Liver (tissue), 3 donors: ENCODE data around the gene WWOX.

Experiments
- HNF4G ChIP-seq: IDR thresholded peaks from 2 replicates; pipeline ENCODE4 v1.6.1; 2016; ENCODE audit warnings: antibody characterized with exemption
- RAD21 ChIP-seq, 2 donors: IDR thresholded peaks; 2 replicates each; pipeline ENCODE4 v1.6.1; 2016; ENCODE audit warnings: antibody characterized with exemption in 2 of 2, mild to moderate bottlenecking in 2 of 2
- RXRA ChIP-seq, 2 donors: IDR thresholded peaks; 2 replicates each; pipeline ENCODE4 v1.6.1; 2017 to 2018; ENCODE audit warnings: antibody characterized with exemption in 2 of 2, mild to moderate bottlenecking in 1 of 2
- SP1 ChIP-seq: IDR thresholded peaks from 2 replicates; pipeline ENCODE4 v1.6.1; 2018; ENCODE audit warnings: antibody characterized with exemption, mild to moderate bottlenecking
- TAF1 ChIP-seq: conservative IDR thresholded peaks from 2 replicates; pipeline ENCODE4 v1.6.1; 2016; ENCODE audit warnings: antibody characterized with exemption, mild to moderate bottlenecking
- YY1 ChIP-seq: IDR thresholded peaks from 2 replicates; pipeline ENCODE4 v1.6.1; 2016; ENCODE audit warnings: antibody characterized with exemption, mild to moderate bottlenecking
- TF ChIP-seq, protein P1 (sequence below): fragments of 150-350 bp; IDR thresholded peaks from 2 replicates; pipeline ENCODE4 v1.5.1; 2017; ENCODE audit warnings: improper control_type of control experiment, low read depth, low read length; ENCODE audit not compliant: missing input control
- TF ChIP-seq, protein P2 (sequence below): IDR thresholded peaks from 2 replicates; pipeline ENCODE4 v1.6.1; 2016; ENCODE audit warnings: antibody characterized with exemption
- TF ChIP-seq, protein P3 (sequence below): IDR thresholded peaks from 2 replicates; pipeline ENCODE4 v1.6.1; 2016; ENCODE audit warnings: antibody characterized with exemption
- donor health status: healthy.
- donor health status: healthy.

DNA sequence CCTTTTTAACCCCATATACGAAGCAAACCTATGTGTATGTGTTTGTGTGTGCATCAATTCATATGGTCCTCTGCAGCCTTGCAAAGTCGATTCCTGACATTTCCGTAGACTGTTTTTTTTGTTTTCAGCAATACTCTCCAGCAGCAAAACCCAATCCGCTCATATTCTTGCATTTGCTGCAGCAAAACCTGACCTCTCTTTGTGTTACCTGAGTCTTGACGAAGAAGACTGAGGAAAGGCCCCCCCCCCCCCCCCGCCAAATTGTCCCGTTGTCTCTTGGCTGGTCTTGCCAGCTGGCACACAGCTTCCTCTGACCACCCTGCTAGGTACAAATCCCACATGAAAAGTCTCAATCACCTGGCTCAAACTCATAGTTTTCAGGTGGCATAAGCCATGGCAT is 494.7 kb downstream of the WWOX start:
- TF ChIP-seq RAD21 (IDR thresholded peaks at IDR 0.05) (no peak), YY1 (no peak), HNF4G (no peak), SP1 (no peak), RXRA (IDR thresholded peaks at IDR 0.05) (no peak), TAF1 (no peak)
- TF ChIP-seq, protein P1, sequence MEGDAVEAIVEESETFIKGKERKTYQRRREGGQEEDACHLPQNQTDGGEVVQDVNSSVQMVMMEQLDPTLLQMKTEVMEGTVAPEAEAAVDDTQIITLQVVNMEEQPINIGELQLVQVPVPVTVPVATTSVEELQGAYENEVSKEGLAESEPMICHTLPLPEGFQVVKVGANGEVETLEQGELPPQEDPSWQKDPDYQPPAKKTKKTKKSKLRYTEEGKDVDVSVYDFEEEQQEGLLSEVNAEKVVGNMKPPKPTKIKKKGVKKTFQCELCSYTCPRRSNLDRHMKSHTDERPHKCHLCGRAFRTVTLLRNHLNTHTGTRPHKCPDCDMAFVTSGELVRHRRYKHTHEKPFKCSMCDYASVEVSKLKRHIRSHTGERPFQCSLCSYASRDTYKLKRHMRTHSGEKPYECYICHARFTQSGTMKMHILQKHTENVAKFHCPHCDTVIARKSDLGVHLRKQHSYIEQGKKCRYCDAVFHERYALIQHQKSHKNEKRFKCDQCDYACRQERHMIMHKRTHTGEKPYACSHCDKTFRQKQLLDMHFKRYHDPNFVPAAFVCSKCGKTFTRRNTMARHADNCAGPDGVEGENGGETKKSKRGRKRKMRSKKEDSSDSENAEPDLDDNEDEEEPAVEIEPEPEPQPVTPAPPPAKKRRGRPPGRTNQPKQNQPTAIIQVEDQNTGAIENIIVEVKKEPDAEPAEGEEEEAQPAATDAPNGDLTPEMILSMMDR = no peak
- TF ChIP-seq, protein P2, sequence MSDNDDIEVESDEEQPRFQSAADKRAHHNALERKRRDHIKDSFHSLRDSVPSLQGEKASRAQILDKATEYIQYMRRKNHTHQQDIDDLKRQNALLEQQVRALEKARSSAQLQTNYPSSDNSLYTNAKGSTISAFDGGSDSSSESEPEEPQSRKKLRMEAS = no peak
- TF ChIP-seq, protein P3, sequence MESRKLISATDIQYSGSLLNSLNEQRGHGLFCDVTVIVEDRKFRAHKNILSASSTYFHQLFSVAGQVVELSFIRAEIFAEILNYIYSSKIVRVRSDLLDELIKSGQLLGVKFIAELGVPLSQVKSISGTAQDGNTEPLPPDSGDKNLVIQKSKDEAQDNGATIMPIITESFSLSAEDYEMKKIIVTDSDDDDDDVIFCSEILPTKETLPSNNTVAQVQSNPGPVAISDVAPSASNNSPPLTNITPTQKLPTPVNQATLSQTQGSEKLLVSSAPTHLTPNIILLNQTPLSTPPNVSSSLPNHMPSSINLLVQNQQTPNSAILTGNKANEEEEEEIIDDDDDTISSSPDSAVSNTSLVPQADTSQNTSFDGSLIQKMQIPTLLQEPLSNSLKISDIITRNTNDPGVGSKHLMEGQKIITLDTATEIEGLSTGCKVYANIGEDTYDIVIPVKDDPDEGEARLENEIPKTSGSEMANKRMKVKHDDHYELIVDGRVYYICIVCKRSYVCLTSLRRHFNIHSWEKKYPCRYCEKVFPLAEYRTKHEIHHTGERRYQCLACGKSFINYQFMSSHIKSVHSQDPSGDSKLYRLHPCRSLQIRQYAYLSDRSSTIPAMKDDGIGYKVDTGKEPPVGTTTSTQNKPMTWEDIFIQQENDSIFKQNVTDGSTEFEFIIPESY = no peak
